ENCODE measurements around the gene SPATA6L. TPM values are rescaled to one million over a fixed set of nuclear protein-coding genes. Genes with fewer than 3 reads are reported as not detected.

SPATA6L gene
- total RNA-seq, 1 experiment from 2014 or later: 1.8 TPM

DNA sequence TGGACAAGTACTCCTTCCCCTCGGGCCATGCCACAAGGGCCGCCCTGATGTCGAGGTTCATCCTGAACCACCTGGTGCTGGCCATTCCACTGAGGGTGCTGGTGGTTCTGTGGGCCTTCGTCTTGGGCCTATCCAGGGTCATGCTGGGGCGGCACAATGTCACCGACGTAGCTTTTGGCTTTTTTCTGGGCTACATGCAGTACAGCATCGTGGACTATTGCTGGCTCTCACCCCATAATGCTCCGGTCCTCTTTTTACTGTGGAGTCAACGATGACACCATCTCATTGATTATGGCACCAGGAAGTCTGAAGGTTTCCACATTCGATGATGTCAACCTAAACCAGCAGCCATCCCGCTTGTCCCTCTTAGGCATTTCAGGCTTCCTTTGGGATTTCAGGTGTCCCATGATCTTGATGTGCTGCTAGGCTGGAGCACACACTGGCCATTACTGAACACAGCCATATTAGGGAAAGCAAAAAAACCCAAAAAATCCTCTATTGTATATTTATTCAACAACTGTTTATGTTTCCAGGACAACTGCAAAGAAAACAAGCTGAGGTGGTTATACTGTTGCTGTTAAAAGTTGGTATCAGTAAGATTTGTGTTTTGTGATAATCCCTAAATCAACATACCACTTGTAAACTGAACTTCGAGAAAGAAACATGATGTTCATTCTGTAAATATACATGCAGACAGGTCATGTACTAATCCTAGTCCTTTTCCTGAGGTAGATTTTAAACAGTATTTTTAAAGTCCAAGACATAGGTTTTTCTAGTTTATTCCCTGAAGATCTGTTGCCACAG is 3.1 kb downstream of the SPATA6L start:
- DNase-seq (ENCODE audit: low spot score) (no peak), ATAC-seq (no peak)
- ChIA-PET CTCF (interaction anchor here (1.0 to 1.8 kb wide), 4 partner anchors 16 to 276 kb away, joined by 3 to 13 read pairs (median 7); partner anchors contain the start of genes AK3 and CDC37L1), POLR2A (interaction anchor here (3.4 kb wide), 1 partner anchor 16 kb away, joined by 14 read pairs; the partner anchor contains the start of gene CDC37L1)
- H3K36me3 Mint-ChIP-seq: peaks cover 5% of the 10 kb centered on the region
- TF ChIP-seq GABPB1 (CRISPR knock-in tag; IDR thresholded peaks at IDR 0.05): 0 out of 2 replicates have a peak, but pooled peaks have one; percentile 34
- TF ChIP-seq, protein P1, sequence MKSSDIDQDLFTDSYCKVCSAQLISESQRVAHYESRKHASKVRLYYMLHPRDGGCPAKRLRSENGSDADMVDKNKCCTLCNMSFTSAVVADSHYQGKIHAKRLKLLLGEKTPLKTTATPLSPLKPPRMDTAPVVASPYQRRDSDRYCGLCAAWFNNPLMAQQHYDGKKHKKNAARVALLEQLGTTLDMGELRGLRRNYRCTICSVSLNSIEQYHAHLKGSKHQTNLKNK (CRISPR knock-in tag; IDR thresholded peaks at IDR 0.05): no peak
- peak overlapping the region; percentile 82 for H3K4me3 Mint-ChIP-seq
- H3K27ac Mint-ChIP-seq: peak overlapping the region; percentile 51; the same call in 1 of the 2 replicates
- no peaks in the 10 kb centered on the region; the same call in 1 of the 2 replicates for H3K27me3 Mint-ChIP-seq (ENCODE audit: low read depth)
- peaks cover 57% of the 10 kb centered on the region for H3K4me1 Mint-ChIP-seq
- peaks cover 5% of the 10 kb centered on the region; the same call in 1 of the 2 replicates for H3K9me3 Mint-ChIP-seq

DNA sequence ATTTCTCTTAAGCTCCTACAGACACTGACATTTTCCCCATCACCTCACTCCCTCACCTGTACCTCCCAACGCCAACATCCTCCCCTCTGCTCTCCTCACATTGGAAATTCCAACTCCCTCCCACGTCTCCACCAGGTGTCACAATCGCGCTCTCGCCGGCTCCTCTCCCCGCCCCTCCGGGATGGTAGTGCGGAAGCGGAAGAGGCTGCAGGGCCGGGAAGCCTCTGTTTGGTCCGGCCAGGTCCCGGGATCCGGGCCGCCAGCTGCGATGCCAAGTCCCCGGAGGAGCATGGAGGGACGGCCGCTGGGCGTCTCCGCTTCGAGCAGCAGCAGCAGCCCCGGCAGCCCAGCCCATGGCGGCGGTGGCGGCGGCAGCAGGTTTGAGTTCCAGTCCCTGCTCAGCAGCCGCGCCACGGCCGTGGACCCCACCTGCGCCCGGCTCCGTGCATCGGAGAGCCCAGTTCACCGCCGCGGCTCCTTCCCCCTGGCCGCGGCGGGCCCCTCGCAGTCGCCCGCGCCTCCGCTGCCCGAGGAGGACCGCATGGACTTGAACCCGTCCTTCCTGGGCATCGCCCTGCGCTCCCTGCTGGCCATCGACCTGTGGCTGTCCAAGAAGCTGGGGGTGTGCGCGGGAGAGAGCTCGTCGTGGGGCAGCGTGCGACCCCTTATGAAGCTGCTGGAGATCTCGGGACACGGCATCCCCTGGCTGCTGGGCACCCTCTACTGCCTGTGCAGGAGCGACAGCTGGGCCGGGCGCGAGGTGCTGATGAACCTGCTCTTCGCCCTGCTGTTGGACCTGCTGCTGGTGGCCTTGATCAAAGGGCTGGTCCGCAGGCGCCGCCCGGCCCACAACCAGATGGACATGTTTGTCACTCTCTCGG is 3.9 kb downstream of the SPATA6L start, which contains the start of gene PLPP6:
Gene PLPP6 (plus strand): TSS at position 187 of the 881 bp plus-strand sequence. CDS start 82 bp downstream, at position 269.
- CTCF ChIA-PET: interaction anchor here (0.7 to 1.8 kb wide), 8 partner anchors 14 to 275 kb away, joined by 3 to 13 read pairs (median 4); partner anchors contain the start of genes AK3 and CDC37L1
- peak; percentile 95 for DNase-seq (ENCODE audit: low spot score)
- Mint-ChIP-seq H3K4me1 (peaks cover 62% of the 10 kb centered on the region), H3K9me3 (peaks cover 5% of the 10 kb centered on the region; the same call in 1 of the 2 replicates), H3K4me3 (peak within 1 kb of the TSS; percentile 82), H3K27me3 (ENCODE audit: low read depth) (no peaks in the 10 kb centered on the region; the same call in 1 of the 2 replicates), H3K36me3 (peaks cover 5% of the 10 kb centered on the region), H3K27ac (peak within 1 kb of the TSS; percentile 71)
- POLR2A ChIA-PET: interaction anchor here (3.4 kb wide), 1 partner anchor 17 kb away, joined by 14 read pairs; the partner anchor contains the start of gene CDC37L1
- ATAC-seq: peak; percentile 93
- TF ChIP-seq TP53 (CRISPR knock-in tag; IDR thresholded peaks at IDR 0.05) (peak; percentile 61; the same call in 1 of the 2 replicates), CREM (CRISPR knock-in tag; IDR thresholded peaks at IDR 0.05) (peak; percentile 73; the same call in 1 of the 2 replicates), KAT7 (CRISPR knock-in tag; IDR thresholded peaks at IDR 0.05; ENCODE audit: borderline replicate concordance) (peak; percentile 81; the same call in 1 of the 2 replicates), SP1 (CRISPR knock-in tag; conservative IDR thresholded peaks at IDR 0.05) (peak; percentile 85), FOXK1 (CRISPR knock-in tag; IDR thresholded peaks at IDR 0.05) (no peak; the same call in none of the 2 replicates), TEAD4 (CRISPR knock-in tag; IDR thresholded peaks at IDR 0.05) (no peak), CBFB (CRISPR knock-in tag; IDR thresholded peaks at IDR 0.05; ENCODE audit: low read depth) (peak; percentile 30; the same call in 1 of the 2 replicates), ZNF416 (CRISPR knock-in tag; IDR thresholded peaks at IDR 0.05) (peak; percentile 67; the same call in 1 of the 2 replicates), TCF7 (CRISPR knock-in tag; IDR thresholded peaks at IDR 0.05; ENCODE audit: low read depth) (no peak)
- TF ChIP-seq, protein P2, sequence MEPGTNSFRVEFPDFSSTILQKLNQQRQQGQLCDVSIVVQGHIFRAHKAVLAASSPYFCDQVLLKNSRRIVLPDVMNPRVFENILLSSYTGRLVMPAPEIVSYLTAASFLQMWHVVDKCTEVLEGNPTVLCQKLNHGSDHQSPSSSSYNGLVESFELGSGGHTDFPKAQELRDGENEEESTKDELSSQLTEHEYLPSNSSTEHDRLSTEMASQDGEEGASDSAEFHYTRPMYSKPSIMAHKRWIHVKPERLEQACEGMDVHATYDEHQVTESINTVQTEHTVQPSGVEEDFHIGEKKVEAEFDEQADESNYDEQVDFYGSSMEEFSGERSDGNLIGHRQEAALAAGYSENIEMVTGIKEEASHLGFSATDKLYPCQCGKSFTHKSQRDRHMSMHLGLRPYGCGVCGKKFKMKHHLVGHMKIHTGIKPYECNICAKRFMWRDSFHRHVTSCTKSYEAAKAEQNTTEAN (CRISPR knock-in tag; IDR thresholded peaks at IDR 0.05): peak; percentile 68; the same call in 1 of the 2 replicates
- TF ChIP-seq, protein P3, sequence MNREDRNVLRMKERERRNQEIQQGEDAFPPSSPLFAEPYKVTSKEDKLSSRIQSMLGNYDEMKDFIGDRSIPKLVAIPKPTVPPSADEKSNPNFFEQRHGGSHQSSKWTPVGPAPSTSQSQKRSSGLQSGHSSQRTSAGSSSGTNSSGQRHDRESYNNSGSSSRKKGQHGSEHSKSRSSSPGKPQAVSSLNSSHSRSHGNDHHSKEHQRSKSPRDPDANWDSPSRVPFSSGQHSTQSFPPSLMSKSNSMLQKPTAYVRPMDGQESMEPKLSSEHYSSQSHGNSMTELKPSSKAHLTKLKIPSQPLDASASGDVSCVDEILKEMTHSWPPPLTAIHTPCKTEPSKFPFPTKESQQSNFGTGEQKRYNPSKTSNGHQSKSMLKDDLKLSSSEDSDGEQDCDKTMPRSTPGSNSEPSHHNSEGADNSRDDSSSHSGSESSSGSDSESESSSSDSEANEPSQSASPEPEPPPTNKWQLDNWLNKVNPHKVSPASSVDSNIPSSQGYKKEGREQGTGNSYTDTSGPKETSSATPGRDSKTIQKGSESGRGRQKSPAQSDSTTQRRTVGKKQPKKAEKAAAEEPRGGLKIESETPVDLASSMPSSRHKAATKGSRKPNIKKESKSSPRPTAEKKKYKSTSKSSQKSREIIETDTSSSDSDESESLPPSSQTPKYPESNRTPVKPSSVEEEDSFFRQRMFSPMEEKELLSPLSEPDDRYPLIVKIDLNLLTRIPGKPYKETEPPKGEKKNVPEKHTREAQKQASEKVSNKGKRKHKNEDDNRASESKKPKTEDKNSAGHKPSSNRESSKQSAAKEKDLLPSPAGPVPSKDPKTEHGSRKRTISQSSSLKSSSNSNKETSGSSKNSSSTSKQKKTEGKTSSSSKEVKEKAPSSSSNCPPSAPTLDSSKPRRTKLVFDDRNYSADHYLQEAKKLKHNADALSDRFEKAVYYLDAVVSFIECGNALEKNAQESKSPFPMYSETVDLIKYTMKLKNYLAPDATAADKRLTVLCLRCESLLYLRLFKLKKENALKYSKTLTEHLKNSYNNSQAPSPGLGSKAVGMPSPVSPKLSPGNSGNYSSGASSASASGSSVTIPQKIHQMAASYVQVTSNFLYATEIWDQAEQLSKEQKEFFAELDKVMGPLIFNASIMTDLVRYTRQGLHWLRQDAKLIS (CRISPR knock-in tag; IDR thresholded peaks at IDR 0.05; ENCODE audit: borderline replicate concordance): 0 out of 2 replicates have a peak, but pooled peaks have one; percentile 47
- TF ChIP-seq, protein P4, sequence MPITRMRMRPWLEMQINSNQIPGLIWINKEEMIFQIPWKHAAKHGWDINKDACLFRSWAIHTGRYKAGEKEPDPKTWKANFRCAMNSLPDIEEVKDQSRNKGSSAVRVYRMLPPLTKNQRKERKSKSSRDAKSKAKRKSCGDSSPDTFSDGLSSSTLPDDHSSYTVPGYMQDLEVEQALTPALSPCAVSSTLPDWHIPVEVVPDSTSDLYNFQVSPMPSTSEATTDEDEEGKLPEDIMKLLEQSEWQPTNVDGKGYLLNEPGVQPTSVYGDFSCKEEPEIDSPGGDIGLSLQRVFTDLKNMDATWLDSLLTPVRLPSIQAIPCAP (CRISPR knock-in tag; IDR thresholded peaks at IDR 0.05): peak; percentile 14; the same call in 1 of the 2 replicates
- TF ChIP-seq, protein P5, sequence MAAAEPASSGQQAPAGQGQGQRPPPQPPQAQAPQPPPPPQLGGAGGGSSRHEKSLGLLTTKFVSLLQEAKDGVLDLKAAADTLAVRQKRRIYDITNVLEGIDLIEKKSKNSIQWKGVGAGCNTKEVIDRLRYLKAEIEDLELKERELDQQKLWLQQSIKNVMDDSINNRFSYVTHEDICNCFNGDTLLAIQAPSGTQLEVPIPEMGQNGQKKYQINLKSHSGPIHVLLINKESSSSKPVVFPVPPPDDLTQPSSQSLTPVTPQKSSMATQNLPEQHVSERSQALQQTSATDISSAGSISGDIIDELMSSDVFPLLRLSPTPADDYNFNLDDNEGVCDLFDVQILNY (CRISPR knock-in tag; IDR thresholded peaks at IDR 0.05): peak; percentile 74; the same call in 1 of the 2 replicates
- TF ChIP-seq, protein P6, sequence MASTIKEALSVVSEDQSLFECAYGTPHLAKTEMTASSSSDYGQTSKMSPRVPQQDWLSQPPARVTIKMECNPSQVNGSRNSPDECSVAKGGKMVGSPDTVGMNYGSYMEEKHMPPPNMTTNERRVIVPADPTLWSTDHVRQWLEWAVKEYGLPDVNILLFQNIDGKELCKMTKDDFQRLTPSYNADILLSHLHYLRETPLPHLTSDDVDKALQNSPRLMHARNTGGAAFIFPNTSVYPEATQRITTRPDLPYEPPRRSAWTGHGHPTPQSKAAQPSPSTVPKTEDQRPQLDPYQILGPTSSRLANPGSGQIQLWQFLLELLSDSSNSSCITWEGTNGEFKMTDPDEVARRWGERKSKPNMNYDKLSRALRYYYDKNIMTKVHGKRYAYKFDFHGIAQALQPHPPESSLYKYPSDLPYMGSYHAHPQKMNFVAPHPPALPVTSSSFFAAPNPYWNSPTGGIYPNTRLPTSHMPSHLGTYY (CRISPR knock-in tag; IDR thresholded peaks at IDR 0.05): no peak
- TF ChIP-seq, protein P7, sequence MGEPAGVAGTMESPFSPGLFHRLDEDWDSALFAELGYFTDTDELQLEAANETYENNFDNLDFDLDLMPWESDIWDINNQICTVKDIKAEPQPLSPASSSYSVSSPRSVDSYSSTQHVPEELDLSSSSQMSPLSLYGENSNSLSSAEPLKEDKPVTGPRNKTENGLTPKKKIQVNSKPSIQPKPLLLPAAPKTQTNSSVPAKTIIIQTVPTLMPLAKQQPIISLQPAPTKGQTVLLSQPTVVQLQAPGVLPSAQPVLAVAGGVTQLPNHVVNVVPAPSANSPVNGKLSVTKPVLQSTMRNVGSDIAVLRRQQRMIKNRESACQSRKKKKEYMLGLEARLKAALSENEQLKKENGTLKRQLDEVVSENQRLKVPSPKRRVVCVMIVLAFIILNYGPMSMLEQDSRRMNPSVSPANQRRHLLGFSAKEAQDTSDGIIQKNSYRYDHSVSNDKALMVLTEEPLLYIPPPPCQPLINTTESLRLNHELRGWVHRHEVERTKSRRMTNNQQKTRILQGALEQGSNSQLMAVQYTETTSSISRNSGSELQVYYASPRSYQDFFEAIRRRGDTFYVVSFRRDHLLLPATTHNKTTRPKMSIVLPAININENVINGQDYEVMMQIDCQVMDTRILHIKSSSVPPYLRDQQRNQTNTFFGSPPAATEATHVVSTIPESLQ (CRISPR knock-in tag; IDR thresholded peaks at IDR 0.05): no peak
- TF ChIP-seq, protein P8, sequence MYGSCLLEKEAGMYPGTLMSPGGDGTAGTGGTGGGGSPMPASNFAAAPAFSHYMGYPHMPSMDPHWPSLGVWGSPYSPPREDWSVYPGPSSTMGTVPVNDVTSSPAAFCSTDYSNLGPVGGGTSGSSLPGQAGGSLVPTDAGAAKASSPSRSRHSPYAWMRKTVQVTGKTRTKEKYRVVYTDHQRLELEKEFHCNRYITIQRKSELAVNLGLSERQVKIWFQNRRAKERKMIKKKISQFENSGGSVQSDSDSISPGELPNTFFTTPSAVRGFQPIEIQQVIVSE (CRISPR knock-in tag; IDR thresholded peaks at IDR 0.05; ENCODE audit: borderline replicate concordance): no peak

All from WTC11 (cell line).